NCI-H2227 (cell line): ENCODE results near the gene EPS8L3.
"Not testable (repeated sequence)": the region's sequence is repeated elsewhere in the genome, so short reads cannot be mapped to it uniquely, and the experiment has no call there.

Source experiments
- DNase-seq: peaks from one replicate; lab custom pipeline; 2025; ENCODE audit not compliant: unreplicated experiment; lab: John Stamatoyannopoulos, UW

The EPS8L3 gene

DNA sequence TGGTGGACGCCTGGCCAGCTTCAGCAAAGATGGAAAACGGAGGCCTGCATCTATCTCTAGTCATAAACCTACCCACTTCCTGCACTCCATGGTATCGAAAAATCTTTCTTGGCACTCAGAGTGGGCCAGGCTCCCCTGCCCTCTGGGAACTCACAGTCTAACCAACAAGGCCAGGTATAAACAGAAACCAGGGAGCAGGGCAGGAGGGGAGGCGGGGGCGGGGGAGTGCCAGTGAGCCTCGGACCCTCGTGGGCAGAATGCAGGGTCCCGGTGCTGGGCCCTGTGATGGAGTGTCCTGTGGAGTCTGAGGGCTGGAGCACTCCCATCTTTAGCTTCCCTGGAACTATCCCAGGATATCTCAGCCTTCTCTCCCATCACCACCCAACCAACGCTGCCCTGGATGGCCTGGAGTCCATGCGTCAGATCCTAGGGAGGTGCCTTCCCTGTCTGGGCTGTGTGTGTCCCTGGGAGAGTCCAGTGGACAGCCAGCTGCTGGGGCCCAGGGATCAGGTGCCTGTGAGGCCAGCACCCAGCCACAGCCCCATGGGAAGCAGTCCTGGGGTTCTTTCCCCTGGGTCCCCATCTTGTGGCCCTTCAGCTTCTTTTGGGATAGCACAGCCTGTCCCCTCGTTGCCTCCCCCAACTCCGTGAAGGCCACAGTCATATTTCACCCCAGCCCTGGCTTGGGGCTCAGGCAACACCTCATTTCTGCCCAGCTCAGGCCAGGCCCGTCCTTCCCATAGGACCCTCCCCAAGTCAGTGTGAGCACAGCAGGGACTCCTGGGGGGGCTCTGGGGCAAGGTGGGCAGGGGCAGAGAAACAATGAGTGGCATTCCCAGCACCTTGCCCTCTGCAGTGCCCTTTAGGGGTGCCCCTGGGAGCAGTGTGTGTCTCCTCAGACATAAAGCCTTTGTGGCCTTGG lies 1.1 kb upstream of the EPS8L3 start:
- no peak for DNase-seq

DNA sequence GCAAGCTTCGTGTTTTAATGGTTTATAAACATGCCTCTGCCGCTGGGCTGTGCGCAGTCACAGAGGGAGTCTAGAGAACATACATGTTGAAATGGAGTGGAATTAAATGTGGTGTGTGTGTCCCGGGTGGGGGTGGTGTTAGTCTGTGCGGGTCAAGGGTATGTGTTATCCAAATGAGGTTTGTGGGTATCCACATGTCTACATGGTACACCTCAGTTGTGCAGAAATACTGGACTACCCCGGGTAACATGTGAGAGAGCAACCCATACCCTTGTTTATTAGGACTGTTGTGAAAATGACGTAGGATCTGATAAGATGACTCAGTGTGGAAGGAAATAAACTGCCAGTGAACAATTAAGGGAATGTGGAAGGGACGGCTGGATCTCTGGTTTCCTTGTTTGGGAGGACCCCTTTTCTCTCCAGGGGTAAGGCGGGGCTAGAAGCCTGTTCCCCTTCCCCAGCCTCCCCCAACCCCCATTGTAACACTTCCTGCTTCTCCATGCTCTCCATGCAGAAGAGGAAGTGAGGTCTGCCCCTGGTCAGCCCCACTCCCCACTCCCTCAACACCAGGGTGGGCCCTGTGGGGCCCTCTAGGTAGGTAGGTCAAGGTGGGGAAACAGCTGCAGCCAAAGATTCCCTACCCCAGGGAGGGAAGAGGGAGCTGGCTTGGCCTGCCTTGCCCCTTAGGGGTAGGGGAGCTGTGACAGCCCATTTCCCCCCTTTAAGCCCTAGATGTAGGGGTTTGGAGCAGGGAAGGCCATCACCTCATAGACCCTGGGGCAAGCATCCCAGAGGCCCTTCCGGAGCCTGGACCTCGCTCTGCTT lies 690 bp downstream of the EPS8L3 start:
- DNase-seq, result no peak

GRCh38 chr1:109762039-109762585 lies 1.6 kb downstream of the EPS8L3 start:
- DNase-seq, result no peak

GRCh38 chr1:109761227-109762038 lies 2.3 kb downstream of the EPS8L3 start:
- DNase-seq, result no peak

GRCh38 chr1:109760581-109761226 lies 3.0 kb downstream of the EPS8L3 start:
- no peak for DNase-seq

DNA sequence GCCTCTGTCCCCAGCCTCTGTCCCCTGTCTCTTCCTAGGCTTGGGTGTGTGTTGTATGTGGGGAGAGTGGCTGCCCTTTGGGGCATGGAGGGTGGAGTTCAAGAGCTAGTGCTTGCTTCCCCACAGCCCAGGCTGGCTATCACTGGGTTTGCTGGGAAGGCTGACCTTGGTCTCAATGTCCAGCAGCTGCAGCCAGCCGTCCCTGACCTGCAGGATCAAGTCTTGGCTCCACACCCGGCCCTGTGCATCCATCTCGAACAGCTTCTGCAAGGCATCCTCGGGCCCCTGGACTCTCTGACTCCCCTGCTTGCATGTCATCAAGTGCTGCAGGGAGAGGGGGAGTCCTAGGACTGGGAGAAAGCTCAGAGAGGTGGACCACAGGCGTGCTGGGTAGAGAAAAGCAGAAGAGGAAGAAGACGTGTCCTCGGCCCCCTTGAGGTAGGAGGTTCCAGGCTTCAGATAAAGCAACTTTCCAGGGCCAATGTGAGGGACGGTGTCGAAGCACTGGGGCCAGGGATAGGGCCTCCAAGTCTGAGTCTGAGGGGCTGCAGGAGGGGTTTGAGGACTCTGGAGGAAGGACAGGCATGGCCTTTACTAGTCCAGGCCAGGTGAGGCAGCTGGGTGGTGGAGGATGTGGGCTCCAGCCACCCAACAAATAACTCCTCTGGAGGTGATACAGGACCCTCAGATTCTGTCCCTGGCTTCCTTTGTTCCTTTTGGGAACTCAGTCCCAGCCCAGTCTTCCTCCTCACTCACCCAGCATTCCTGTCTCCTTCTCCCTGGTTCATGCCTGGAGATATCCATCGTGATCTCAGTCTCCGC lies 4.0 kb downstream of the EPS8L3 start:
- no peak for DNase-seq

GRCh38 chr1:109757936-109758786 lies 5.6 kb downstream of the EPS8L3 start:
- no peak for DNase-seq

DNA sequence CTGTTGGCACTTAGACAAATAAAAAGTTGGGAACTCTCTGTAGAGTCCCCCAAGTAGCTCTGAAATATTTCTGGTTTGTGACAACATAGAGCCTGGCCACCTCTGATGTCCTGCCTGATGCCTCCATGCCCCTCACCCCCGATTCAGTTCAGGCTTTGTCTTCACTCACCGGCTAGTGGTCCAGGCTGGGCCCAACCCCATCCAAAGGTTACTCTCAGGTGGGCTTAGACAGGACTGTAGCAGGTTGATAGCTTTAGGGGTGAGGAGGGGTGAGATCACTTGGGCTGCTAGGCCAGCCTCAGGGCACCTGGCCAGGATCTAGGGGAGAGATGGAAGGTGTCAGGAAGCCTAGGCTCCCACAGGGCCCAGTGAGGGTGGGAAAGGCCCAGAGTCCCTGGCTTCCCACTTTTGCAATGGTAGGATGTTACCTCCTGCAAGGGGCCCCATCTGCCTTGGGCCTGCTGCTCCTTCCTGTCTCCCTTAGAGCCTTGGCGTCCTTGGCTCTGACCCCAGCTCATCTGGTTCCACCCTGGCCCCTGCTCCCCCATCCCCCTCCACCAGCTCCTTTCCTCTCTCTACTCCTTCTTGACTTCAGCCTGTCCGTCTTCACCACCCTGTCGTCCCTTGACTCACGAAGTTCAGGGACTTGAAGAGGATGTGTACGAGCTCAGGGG lies 6.7 kb downstream of the EPS8L3 start:
- no peak for DNase-seq

GRCh38 chr1:109756325-109756724 lies 7.4 kb downstream of the EPS8L3 start:
- DNase-seq, result not testable (repeated sequence)

- DNase-seq, result no peak
Observed at GRCh38 chr1:109754738-109755137, 9.0 kb downstream of the EPS8L3 start.

- no peak for DNase-seq
Observed at GRCh38 chr1:109751531-109752260, 12.0 kb downstream of the EPS8L3 start.

DNA sequence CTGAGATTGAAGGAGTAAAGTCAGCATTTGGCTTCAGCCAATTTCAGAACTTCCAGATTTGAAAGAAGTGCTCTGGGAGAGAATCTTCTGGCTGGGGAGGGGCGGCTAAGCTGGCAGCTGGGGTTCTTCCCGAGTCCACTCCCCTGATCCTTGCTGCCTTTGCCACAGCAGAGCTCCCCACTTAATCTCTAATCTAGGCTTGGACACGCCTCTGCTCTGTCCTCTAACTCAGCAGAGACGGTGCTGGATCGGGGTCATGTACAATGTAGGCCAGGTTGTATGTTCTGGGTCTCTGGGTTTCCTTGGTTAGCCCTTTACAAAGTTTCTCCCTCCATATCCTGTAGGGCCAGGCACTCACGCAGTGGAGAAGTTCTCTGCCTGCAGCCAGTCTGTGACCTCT lies 12.8 kb downstream of the EPS8L3 start:
- DNase-seq, result no peak

- no peak for DNase-seq
Observed at GRCh38 chr1:109750241-109750882, 13.4 kb downstream of the EPS8L3 start.

DNA sequence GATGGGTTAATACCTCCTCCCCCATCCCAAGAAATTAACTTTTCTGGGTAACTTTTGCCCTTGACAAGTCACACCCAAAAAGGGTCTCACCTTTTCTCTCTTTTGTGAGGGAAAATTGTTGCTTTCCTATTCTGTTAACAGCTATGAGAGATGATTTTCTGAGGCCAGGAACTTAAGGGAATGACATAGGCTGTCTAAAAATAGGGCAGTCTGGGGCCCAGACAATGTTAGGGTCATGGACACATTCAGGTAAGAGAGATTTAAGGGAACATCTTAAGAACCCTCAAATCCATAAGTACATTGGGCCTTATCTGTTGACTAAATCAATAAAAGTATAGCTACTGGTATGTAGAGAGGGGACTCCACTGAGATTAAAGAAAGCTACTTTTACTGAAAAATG lies 14.5 kb downstream of the EPS8L3 start:
- DNase-seq, result no peak

DNA sequence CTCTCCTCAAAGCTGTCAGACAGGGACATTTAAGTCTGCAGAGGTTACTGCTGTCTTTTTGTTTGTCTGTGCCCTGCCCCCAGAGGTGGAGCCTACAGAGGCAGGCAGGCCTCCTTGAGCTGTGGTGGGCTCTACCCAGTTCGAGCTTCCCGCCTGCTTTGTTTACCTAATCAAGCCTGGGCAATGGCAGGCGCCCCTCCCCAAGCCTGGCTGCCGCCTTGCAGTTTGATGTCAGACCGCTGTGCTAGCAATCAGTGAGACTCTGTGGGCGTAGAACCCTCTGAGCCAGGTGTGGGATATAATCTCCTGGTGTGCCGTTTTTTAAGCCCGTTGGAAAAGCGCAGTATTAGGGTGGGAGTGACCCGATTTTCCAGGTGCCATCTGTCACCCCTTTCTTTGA lies 15.4 kb downstream of the EPS8L3 start:
- DNase-seq, result not testable (repeated sequence)

- no peak for DNase-seq
Observed at GRCh38 chr1:109740615-109741373, 22.9 kb downstream of the EPS8L3 start, which contains the start of gene GSTM3. Gene GSTM3, minus strand, starts transcription at chr1:109741038. Its CDS starts 751 bp downstream, at chr1:109740287.
